HG03432 (cell line): ENCODE results near the gene RRAGC.
A peak's percentile ranks its signal among the peaks of the same experiment; 100 is the strongest.
"Not testable (repeated sequence)": the region's sequence is repeated elsewhere in the genome, so short reads cannot be mapped to it uniquely, and the experiment has no call there.

Experiments
- ATAC-seq: cut with Tn5 transposase; IDR thresholded peaks from one replicate; pipeline ENCODE4 v1.9.1; 2021; ENCODE audit warnings: mild to moderate bottlenecking, moderate library complexity; ENCODE audit not compliant: unreplicated experiment

Gene RRAGC

DNA sequence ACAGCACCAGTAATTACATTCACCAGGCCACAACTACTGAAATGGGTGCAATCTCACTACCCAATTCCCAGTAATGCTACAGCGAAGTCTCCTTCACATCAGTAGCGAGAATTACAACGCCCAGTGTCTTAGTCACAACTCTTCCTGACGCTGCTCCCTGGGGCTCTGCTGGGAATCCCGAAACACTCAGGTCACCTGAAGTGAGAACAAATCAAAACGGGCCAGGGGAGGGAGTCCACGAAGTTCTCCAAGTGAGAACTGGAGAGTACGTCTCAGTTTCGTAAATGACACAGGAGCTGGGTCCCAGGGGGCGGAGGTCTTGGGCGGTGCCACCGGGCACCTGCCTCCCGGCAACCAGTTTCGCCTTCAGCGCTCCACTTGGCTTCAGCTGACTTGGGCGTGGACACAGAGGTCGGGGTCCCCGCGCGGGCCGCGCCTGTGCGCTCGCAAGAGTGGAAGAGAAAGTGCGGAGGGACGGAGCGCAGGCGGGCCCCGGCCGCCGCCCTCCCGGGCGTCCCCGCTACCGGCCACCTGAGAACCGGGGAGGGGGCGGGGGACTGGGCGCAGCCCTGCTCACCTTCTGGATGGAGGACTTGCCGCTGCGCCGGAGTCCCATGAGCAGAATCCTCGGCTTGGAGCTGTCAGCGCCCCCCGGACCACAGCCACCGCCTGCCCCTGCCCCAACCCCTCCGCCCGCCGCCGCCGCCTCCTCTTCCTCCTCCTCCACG lies 575 bp downstream of the RRAGC start:
- ATAC-seq = peak; percentile 35

DNA sequence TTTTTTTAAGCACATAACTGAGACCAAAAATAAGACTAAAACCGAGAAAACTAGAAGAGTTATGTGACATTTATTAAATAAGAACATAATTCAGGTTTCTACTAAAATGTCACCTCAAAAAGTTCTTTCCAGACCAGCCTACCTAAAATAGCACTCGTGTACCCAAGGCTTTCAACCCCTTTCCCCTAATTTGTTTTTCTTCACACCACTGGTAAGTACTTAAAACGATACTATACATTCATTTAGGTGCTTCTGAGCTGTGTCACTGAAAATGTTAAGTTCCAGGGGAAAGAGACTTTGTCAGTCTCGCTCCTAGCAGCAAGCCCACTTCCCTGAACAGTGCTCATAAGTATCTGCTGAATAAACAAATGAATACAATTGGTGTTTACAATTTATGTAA lies 6.8 kb downstream of the RRAGC start:
- no peak for ATAC-seq

DNA sequence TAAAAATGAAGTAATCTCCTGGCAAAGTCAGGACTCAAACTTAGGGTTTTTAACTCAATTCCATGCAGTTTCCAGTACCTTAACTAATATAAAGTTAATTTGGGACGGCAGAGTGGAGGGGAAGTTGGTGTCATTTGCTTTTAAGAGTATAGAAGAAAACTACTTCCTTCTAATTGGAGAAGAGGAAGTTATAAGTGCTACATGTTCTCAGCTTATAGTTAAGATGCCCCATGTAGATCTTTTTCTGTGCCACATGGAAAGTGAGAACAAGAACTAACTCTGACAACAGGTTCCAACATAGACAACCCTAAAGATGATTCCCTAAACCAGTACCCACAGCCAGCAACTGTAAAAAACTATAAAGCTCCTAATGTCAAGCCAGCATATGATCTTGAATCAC lies 11.5 kb downstream of the RRAGC start:
- ATAC-seq = no peak

DNA sequence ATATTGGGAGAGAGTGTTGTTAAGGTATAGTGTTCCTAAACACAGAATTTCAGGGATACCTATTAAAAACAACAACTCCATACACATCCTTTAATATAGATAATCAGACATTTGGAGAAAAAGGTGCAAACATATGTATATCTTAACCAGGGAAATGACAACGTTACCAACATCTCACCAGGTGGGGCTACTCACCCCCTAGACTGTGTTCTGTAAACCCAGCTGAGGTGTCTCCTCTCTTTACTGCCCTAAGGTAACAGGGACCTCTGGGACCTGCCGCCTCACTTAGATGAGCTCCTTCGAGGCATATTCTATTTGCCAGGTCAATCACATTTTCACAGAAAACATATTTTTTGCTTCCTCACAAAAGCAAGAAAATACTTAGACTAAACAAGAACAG lies 13.4 kb downstream of the RRAGC start:
- no peak for ATAC-seq

DNA sequence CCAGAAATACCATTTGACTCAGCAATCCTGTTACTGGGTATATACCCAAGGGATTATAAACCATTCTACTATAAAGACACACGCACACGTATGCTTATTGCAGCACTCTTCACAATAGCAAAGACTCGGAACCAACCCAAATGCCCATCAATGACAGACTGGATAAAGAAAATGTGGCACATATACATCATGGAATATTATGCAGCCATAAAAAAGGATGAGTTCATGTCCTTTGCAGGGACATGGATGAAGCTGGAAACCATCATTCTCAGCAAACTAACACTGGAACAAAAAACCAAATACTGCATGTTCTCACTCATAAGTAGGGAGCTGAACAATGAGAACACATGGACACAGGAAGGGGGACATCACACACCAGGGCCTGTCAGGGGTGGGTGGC lies 14.5 kb downstream of the RRAGC start:
- not testable (repeated sequence) for ATAC-seq

DNA sequence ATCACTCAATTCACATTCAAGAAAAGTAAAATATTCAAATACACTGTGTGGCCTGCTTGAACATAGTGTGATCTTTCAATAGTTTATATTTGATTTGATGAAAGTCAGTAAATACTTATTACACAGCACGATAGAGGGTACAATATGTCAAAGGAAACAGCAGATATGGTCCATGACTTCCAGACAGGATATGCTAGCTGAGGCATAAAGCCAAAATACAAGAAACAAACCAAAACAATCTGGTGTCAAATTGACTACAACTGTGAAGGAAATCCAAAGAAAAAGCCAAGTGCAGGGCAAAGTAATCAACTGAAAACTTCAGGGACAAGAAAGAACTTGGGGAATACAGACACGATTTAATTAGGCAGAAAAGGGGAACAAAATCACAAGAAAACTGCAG lies 19.3 kb downstream of the RRAGC start:
- ATAC-seq = no peak

DNA sequence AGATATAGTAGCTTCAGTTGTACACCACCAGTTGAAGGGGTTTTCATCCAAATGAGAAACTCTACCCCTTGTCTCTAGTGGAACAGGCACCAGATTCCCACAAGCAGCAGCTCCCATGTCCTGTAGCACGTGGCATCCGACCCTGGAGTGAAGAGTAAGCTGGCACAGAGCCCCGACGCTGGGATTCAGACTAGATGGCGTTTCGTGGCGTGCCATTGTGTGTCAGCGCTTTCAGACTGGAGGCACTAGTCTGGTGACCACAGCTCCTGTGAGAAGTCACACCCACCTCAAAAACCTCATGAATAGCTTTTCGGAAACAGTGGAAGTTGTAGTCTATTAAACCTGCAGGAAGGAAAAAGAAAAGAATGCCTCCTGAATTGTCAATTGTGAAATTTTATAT lies 20.2 kb downstream of the RRAGC start:
- ATAC-seq = no peak

DNA sequence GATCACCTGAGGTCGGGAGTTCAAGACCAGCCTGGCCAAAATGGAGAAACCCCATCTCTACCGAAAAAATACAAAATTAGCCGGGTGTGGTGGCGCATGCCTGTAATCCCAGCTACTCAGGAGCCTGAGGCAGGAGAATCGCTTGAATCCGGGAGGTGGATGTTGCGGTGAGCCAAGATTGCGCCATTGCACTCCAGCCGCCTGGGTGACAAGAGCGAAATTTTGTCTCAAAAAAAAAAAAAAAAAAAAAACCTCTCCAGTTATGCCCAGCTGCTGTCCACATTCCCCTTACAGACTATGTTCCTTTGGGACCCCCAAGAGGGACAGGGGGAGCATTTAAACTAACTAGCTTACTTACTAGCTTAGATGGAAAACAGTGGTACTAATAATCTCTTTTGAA lies 23.3 kb downstream of the RRAGC start:
- not testable (repeated sequence) for ATAC-seq

DNA sequence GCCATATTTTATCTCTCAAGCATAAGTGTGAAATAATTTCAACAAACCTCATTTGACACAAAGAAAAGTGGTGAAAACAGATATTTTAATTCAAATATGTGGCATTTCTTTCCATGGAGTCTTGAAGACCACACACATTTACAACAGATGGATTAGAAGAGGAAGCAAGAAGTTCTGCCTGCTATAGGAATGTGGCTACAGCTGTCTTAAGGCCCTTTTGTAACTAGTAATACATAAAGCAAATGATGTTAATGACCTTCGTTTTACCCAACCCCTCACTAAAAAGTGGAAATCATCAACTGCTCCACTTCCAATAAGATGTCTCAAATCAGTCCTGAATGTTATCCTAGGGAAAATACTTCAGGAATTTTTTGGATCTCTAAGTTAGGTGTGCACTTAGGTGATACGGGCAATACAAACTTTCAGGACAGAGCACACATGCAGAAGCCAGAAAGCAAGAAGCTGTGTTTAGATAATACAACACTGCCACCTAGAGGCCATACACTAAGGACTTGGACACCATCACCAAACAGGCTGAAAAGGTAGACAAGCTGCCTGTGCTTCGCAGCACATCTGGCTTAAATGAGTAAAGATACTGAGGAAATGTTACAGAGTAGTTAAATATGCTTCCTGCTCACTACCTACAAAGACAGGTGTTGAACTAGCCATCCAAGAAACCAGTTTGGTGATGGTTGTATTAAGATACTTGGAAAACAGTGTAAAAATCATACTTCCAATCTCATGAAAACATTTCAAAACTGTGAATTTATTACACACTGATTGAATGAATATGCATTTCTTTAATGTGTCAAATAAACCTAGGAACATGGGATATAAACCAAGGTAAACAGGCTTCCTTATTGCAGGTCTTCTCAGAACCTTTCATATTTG lies 24.4 kb downstream of the RRAGC start:
- ATAC-seq = no peak

DNA sequence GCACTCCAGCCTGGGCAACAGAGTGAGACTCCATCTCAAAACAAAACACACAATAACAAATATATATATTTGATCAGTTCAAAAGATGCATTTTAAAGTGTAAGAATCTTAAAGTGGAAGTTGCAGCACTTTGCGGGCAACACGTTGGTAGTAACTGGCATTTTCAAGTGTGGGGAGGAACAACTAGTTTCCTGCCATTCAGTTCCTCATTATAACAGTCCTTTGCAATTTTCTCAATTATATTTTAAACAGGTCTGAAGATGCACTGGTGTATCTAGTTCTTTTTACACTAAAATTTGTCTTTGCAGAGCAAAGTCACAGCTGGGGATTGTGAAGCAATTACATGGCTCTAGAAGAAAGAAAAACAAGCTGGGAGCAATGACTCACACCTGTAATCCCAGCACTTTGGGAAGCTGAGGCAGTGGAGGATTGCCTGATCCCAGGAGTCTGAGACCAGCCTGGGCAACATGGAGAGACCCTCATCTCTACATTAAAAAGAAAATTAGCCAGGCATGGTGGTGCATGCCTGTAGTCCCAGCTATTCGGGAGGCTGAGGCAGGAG lies 25.3 kb downstream of the RRAGC start:
- no peak for ATAC-seq

DNA sequence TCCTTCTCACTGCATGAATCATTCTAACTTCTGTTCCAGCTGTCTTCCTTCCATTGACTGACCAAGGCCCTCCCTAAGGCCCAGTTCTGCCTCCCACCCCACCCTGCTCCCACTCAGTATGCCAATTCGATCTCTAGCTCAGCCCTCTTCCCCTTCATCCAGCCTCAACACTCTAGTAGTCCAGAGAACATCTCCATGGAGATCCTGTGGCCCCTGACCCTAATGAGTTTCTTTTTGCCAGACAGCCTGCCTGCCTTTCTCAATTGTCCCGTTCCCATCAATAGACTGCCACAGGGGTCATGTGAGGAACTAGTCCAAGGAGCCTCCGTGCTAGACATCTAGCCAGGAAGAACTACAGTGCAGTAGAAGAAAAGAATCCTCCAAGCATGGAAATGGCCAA lies 26.4 kb downstream of the RRAGC start:
- no peak for ATAC-seq

DNA sequence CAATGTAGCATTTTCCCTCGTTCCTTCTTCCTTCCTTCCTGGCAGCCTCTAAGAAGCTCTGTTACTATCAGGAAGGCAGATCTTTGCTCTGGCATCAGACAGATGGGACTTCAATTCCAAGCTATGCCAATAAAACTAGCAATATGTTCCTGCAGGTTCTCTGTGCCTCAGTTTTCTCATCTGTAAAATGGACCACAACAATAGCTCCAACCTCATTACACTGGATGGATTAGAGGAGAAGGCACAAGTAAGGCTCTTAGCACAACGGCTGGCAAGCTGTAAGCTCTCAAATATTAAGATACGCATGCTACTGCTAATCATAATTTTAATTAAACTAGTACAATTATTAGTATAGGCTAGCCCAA lies 27.2 kb downstream of the RRAGC start:
- ATAC-seq = no peak

DNA sequence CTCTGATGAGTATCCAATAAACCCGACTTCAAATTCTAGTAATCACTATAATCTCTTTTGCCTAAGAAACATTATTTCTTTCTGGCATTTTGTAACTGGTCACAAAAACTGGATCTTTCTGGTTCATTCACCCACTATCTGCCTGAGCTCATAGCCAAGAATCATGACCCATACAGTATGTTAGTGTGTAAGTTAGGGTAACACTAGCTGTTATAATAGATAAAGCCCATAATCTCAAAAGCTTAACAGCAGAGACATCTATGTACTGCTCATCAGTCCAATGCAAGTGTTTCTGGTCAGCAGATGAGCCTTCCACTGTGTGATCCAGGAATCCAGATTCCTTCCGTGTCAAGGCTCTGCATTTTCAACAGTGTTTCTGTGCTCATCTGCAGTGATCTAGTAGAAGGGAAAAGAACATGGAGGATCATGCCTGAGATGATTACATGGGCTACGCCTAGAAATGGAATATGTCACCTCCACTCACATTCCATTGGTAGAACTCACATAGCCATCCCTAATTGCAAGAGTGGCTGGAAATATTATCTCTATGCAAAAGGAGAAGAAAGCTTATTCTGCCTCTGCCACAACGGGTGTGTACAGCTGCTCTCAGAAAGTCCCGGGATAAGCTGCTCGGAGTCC lies 27.7 kb downstream of the RRAGC start:
- no peak for ATAC-seq

DNA sequence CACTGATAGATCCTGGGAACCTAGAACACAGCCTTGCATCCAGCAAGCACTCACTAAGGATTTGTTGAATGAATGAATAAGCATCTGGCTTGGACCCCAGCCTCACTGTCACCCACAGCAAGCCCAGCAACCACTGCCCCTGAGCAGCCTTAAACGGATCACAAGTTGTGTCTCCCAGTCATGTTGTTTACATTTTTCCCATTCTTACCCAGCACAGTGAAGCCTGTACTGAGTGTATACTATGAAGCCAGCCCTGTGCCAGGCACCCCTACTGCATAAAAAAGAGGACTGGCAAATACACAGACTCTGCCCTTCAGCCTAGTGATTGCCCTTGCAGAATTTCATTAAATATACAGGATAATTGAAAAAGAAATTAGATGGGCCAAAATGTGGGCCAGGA lies 30.2 kb downstream of the RRAGC start:
- no peak for ATAC-seq

DNA sequence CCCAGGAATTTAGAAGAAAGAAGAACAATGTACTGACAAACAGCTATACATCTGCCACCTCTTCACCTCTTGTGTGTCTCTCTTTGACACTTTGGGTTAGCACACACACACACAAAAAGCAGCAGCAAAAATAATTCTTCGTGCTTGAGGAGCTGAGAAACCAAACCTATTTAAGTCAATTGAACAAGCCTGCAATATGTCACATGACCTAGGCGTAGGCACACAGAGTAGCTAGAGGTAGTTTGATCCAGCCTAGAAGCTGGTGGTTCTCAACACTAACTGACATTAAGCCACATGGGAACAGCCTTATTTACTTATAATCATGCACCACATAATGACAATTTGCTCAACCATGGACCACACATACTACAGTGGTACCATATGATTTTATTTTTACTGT lies 32.3 kb downstream of the RRAGC start:
- ATAC-seq = no peak

DNA sequence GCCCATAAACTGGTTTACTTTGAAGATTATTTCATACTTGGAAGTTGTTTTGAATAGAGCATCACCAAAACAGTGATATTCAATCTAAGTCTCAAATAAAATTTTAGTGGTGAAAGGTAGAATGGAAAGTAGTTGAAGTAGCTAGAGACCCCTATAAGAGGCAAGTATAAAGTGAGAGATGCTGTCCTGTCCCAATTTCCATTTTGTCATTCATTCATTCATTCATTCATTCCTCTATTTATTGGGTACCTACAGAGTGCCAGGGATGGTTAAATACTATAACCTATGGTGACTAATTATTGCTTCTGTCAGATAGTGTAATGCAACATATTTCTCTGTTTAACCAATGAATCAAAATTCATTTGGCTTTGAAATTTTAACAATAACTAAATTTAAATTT lies 32.7 kb downstream of the RRAGC start:
- ATAC-seq = no peak

DNA sequence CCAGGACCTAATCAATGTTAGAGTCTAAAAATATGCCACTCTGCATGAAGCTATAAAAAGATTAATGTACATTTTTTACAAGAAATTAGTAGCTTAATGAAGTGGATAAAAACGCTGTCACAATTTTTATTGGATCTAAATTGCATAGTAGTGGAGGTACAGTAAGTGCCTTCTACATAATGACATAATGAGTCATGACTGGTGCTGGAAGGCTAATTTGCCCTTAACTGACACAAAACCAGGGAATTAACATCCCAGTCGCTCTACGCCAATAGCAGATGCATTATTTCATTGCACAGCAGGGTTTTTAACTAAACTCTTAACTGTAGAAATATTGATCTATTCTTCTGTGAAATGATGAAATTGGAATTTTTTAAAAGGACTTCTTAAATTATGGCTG lies 33.3 kb downstream of the RRAGC start:
- ATAC-seq = no peak

DNA sequence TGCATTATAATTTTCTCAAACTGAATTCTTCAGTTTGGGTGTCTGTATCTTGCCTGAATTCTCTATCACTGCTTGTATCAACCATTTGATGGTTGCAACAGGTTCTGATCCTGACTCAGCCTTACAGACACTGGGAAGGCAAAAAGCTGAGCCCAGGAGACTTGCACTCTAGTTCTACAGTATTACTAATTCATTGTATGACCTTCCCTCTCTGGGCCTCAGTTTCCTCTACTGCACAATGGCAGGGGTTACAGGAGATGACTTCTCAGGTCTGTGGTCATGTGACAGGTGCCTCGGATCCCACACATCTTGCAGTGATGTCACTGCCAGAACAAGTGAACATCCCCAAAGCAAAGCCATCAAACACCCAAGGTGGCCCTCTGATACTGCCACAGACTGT lies 38.7 kb downstream of the RRAGC start:
- ATAC-seq = no peak

DNA sequence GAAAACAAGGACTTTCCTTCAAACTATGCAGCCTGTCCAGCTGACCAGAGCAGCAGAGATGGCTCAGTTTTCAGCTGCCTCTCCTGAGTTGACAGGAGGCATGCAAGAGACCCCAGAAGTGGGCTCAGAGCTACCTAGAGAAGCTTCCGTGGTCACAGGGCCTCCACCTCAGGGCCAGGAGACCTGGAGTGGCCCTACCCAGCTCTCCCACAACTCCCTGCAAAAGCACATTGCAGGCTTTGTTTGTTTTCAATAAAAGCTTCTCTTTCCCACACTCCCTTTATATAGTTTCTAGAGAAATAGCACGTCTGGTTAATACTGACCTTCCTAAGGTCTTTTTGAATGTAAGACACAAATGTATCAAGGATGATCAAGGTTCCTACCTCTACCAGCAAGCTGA lies 40.1 kb downstream of the RRAGC start:
- ATAC-seq = no peak

DNA sequence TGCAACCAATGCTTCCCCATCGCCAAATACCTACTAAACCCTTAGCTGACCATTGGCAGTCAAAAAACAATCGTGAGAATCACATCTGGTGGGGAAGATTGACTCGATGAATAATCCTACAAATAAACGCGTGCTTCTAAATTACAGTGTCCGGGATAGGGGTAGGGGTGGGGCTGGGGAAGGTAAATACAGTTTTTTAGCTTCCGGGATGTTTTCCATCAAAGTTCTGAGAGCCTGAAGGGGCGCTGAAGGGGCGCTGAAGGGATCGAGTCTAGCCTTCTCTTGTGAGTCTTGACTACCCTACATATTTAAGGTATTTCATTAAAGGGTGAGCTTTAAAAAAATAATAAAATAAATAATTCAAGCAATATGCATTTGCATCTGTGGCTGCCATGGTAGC lies 40.5 kb downstream of the RRAGC start:
- no peak for ATAC-seq

DNA sequence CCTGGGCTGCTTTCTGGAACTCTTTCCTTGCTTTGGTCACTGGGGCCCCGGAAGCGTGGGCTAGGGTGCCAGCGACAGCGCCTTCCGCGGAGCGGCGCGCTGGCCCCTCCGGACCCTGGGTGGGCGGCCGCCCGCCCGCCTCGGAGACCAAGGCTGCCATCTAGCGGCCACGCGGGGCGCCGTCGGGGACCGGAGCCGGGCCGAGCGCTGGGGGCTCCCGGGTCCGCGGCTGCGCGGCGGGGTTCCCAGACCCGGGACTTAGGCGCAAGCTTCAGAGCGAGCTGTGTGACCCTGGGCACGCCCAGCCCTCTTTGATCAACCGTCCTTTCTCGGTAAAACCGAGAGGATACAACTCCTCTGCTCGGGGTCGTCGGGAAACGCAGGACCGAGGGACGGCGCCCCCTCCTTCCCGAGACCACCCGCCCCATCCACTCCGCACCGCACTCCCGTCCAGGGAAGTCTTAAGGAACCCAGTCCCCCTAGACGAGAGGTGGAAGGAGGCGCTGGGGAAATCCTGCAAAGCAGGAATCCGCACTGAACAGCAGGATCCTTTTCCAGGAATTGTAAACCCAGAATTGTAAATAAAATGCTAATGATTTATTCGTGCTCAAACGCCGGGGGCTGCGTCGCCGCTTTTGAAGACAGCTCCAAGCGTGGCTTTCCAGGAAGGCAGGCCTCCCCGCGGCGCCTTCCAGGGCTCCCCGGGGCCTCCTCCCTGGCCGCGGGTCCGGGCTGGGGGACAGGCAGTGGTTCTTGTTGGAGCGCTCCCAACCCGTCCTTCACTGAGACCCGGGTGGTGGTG lies 41.2 kb downstream of the RRAGC start:
- no peak for ATAC-seq
